Stimulated activated CD4-positive, alpha-beta T cell treated with anti-CD3 and anti-CD28 coated beads, Interleukin-4, amount 100 ng/mL, for 4 hours (primary cell): ENCODE results near the gene CHST5.
A peak's percentile ranks its signal among the peaks of the same experiment; 100 is the strongest.
"Not testable (repeated sequence)": the region's sequence is repeated elsewhere in the genome, so short reads cannot be mapped to it uniquely, and the experiment has no call there.

Experiments used
- DNase-seq, 2 experiments: peaks; one replicate each; pipeline ENCODE4 v3.0.0-alpha.2; 2020

CHST5 gene

DNA sequence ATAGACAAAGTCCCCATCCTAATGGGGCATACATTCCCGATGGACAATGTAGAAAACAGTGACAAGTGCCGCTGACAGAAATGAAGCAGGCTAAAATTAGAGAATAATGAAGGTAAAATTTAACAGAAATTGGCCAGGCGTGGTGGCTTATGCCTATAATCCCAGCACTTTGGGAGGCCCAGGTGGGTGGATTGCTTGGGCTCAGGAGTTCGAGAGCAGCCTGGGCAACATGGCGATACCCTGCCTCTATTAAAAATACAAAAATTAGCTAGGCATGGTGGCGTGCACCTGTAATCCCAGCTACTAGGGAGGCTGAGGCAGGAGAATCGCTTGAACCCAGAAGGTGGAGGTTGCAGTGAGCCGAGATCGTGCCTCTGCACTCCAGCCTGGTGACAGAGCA, 12.5 kb upstream of the CHST5 start:
- DNase-seq, result not testable (repeated sequence)

DNA sequence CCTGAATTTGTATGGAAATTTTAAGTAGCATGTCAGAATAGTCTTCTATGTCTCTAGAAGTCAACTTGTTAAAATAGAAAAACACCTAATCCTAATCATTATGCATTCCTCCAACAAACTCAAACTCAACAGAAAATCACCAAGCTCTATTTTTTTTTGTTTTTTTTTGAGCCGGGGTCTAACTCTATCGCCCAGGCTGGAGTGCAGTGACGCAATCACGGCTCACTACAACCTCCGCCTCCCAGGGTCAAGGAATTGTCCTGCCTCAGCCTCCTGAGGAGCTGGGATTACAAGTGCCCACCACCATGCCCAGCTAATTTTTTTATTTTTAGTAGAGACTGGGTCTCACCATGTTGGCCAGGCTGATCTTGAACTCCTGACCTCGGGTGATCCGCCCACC, 10.4 kb upstream of the CHST5 start:
- no peak for DNase-seq

GRCh38 chr16:75545879-75546278, 10.0 kb upstream of the CHST5 start:
- not testable (repeated sequence) for DNase-seq

- DNase-seq, result not testable (repeated sequence)
These were observed 6.6 kb upstream of the CHST5 start for GRCh38 chr16:75542462-75542861.

DNA sequence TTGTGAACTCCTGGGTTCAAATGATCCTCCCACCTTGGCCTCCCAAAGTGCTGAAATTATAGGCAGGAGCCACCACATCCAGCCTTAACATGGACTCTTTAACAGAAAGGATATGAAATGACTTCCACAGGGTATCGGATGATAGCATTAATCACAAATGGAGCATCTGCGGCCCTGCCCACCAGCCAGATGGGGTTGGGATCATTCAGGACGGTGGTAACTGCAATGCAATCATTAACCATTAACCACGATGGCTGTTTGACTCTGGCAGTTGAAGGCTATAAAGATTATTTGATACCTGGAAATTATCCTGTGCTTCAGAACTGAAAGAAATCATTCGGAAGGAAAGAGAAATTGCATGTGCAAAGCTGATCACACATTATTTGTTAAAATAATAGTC, 5.3 kb upstream of the CHST5 start:
- no peak for DNase-seq

GRCh38 chr16:75538882-75539565, 3.1 kb upstream of the CHST5 start:
- DNase-seq, result not testable (repeated sequence)

GRCh38 chr16:75537776-75538175, 1.9 kb upstream of the CHST5 start:
- DNase-seq, result no peak

- DNase-seq, result no peak
These were observed 581 bp downstream of the CHST5 start for GRCh38 chr16:75535211-75535843.

GRCh38 chr16:75534560-75535205, 1.2 kb downstream of the CHST5 start:
- DNase-seq, result no peak

- no peak for DNase-seq
These were observed 3.1 kb downstream of the CHST5 start for GRCh38 chr16:75532791-75533190.

DNA sequence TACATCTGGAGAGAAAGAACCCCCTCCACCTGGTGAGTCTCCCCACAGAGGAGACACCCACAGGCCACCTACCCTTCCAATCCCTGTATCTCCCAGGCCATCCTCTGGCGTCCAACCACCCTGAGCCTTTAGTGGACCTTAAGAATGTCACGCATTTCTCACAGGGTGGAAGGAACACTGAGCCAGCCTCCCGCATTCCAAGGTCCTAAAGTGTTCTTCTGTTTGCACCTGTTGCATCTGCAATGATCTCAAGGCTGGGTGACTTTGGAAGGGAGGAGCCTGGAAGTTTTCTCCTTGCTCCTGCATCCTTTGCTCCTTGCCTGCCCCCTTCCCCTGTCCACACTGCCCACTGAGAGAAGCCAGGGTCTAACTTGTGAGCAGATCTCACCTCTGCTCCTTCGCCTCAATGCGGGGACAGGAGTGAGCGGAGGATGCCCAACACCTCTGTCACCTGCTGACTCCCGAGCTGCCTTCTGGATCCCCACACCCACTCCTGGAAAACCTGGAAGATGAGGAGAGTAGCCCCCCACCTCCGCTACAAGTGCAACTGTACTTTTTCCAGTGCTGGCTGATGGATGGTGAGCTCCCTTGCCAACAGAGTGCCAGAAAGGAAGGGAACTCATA, 3.7 kb downstream of the CHST5 start:
- DNase-seq, result no peak

DNA sequence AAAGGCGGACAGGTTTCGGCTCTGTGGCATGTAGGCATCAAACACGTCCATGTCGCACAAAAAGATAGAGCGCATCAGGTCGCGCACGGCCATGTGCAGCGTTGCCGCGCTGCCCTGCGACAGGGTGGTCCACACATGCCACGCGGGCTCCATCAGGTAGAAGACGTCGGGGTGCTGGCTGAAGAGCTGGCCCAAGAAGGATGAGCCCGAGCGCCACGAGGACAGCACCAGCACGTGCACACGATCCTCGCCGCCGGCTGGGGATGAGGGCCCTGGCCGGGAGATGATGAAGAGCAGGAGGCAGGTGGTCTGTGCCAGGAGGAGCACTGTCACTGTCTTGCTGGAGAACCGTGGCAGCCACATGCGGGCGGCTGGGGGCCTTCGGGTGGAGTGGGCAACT, 5.9 kb downstream of the CHST5 start:
- no peak for DNase-seq

DNA sequence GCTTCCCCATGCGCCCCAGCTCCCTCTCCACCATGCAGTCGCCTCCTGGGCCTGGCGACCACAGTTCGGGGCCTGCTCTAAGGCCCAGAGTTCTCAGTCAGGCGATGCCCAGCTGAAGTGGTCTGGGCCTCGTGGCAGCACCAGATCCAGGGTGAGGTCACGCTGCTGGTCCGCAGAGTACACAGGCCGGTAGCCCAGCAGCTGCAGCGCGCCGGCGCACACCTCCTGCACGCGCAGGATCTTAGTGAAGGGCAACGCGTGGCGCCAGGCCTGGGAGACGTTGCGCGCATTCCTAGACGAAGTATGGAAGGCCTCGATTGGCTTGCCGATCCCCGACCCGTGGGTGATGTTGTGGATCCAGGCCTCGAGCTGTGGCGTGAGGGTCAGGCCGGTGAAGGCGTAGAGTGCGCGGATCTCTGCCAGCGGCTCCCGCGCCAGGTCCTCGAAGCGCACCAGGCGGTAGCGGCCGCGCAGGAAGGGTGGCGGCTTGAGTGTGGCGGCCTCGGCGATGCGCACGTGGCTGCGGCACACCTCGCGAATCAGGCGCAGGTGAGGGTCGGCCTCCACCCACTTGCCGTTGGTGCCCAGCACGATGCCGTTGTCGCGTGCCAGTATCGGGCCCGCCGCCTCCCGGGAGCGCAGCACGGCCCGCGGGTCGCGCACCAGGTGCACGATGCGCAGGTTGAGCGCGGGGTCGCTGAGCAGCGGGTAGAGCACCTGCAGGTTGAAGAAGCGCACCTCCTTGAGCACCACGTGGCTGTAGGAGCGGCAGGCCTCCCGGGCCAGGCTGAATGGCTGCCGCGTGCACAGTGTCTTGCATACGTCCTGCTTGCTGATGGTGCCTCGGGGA, 6.6 kb downstream of the CHST5 start:
- DNase-seq, result no peak

DNA sequence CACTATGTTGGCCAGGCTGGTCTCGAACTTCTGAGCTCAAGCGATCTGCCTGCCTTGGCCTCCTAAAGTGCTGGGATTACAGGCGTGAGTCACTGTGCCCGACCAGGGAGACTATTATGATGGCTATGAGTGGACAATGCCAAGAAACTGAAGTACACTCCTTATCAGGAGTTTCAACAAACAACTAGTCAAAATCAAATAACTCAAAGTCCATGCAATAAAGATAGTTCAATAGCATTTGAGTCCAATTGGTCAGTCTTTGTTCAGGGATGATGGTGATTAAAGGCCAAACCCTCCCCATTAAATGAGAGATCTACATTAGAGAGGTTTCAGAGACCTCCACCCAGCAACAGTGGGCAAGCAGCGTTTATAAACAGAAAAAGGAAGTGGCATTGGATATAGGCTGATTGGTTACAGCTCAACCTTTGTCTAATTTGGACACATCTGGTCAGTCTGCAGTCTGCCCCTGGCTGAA, 8.0 kb downstream of the CHST5 start:
- DNase-seq, result no peak

GRCh38 chr16:75526032-75526790, 9.7 kb downstream of the CHST5 start:
- no peak for DNase-seq

DNA sequence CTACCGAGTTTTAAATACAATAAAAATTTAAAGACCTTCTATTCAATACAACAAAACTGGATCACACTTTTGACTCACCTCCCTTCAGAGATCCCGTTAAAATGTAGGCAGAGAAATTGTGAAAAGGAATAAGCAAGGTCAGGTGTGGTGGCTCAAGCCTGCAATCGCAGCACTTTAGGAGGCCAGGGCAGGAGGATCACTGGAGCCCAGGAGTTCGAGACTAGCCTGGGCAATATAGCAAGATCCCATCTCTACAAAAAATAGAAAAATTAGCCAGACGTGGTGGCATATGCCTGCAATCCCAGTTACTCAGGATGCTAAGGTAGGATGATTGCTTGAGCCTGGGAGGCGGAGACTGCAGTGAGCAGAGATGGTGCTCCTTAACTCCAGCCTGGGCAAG, 16.7 kb downstream of the CHST5 start:
- no peak for DNase-seq

DNA sequence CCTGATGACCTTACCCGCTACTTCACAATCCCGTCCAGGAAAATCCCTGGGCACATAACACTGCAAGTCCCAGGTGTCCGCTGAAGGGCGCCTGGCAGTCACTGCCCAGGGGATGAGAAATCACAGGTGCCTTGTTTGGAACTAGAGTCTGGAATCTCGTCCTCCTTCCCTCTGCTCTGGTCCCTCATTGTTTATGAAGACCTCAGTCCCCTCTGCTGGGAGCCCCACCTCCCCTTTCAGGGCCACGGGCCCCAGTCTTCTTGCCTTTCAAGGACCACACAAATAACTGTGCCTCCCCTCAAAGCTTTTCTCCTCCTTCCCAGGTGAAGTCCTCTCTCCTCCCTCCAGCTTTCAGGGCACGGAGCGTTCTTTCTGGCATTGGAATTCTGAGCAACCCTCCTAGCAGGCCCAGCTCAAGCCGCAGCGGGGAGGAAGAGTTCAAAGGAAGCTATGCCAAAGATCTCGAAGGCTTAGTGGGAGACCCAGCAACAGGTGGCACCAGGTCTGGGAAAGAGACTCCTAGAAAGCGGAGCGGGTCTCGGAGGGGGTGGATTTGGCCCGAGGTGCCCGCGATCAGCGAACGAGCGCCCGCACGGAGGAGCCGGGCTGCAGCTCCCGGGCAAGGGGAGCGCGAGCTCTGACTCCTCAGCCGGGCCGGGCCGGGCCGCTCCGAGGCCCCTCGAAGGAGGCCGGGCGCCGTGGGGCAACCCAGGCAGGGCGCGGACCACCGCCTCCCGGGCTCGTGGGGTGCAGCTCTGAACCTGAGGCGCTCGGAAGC, 19.5 kb downstream of the CHST5 start:
- DNase-seq, result peak in 1 of 2 experiments; percentile 22

GRCh38 chr16:75514296-75514695, 21.6 kb downstream of the CHST5 start:
- no peak for DNase-seq

DNA sequence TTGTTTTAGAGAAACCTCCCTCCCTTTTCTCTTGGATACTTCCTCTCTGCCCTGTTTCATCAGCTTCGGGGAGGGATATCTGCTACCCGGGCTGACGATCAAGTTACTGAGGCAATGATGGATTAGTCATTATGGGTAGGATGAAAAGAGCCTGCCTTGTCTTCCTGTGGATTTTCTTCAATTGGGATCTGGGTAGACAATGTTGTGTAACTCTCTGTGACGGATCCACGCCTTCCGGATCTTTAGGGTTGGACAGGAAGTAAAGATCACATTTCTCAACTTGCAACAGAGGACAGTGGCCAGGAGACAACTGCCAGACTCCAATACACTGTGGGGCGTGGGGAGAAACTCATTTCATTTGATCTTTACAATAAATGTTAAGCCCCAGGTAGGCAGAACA, 29.3 kb downstream of the CHST5 start:
- DNase-seq, result no peak

DNA sequence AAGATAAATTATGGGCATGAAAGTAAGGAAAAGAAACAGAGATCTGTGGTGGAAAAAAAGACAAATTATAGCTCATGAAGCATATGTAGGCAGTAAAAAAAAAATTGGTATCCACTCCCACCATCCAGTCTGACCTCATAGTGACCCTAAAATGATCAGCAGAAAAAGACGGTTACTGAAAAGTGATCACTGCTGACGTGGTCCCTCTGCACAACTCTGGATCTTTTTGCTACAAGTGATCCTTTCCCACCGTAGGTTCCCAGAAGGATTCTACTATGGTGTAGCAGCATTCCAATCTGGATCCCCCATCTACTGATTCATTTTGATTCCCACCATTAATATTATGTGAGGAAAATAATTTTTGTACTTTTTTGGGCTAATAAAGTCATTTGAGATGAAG, 29.8 kb downstream of the CHST5 start:
- DNase-seq, result no peak

- no peak for DNase-seq
These were observed 32.1 kb downstream of the CHST5 start for GRCh38 chr16:75503801-75504200.
